HepG2 (cell line): Measurements from ENCODE around the gene DNAJC7. TPM values are rescaled to one million over a fixed set of nuclear protein-coding genes. Genes with fewer than 3 reads are reported as not detected.
A peak's percentile ranks its signal among the peaks of the same experiment; 100 is the strongest.

Experiments
- EED ChIP-seq: sonication (generic); formaldehyde crosslinking; IDR thresholded peaks from 2 replicates; pipeline ENCODE4 v1.5.0; 2020; ENCODE audit warnings: mild to moderate bottlenecking, missing genetic modification reagents
- FOSL1 ChIP-seq: sonication (generic); formaldehyde crosslinking; IDR thresholded peaks from 2 replicates; pipeline ENCODE4 v1.9.0; 2021; ENCODE audit warnings: missing genetic modification reagents, borderline replicate concordance
- GABPB1 ChIP-seq: IDR thresholded peaks from 2 replicates; pipeline ENCODE4 v1.6.1; 2016; ENCODE audit warnings: mild to moderate bottlenecking, missing genetic modification reagents, moderate library complexity, missing compliant biosample characterization
- HMGXB3 ChIP-seq: sonication (generic); formaldehyde crosslinking; IDR thresholded peaks from 2 replicates; pipeline ENCODE4 v1.4.0; 2020; ENCODE audit warnings: missing genetic modification reagents, borderline replicate concordance
- IRF2 ChIP-seq: IDR thresholded peaks from 2 replicates; pipeline ENCODE4 v1.6.1; 2018; ENCODE audit warnings: missing genetic modification reagents, missing compliant biosample characterization
- MTF1 ChIP-seq: sonication (generic); formaldehyde crosslinking; IDR thresholded peaks from 2 replicates; pipeline ENCODE4 v1.5.0; 2020; ENCODE audit warnings: missing genetic modification reagents
- SNAI1 ChIP-seq: sonication (generic); formaldehyde crosslinking; IDR thresholded peaks from 2 replicates; pipeline ENCODE4 v1.5.0; 2020; ENCODE audit warnings: mild to moderate bottlenecking, missing genetic modification reagents, borderline replicate concordance
- TCF7 ChIP-seq: sonication (generic); IDR thresholded peaks from 2 replicates; pipeline ENCODE4 v1.6.1; 2016; ENCODE audit warnings: antibody characterized with exemption, low read depth
- TGIF2 ChIP-seq: IDR thresholded peaks from 2 replicates; pipeline ENCODE4 v1.6.1; 2016; ENCODE audit warnings: control low read depth, missing compliant biosample characterization
- ZBTB25 ChIP-seq: IDR thresholded peaks from 2 replicates; pipeline ENCODE4 v1.6.1; 2018; ENCODE audit warnings: missing genetic modification reagents
- ZIK1 ChIP-seq: sonication (generic); formaldehyde crosslinking; IDR thresholded peaks from 2 replicates; pipeline ENCODE4 v1.5.0; 2020; ENCODE audit warnings: mild to moderate bottlenecking, low read depth, missing genetic modification reagents, borderline replicate concordance
- ZNF18 ChIP-seq: sonication (generic); formaldehyde crosslinking; IDR thresholded peaks from 2 replicates; pipeline ENCODE4 v1.8.0; 2022; ENCODE audit warnings: mild to moderate bottlenecking, missing genetic modification reagents; ENCODE audit not compliant: insufficient replicate concordance
- ZNF687 ChIP-seq: sonication (generic); formaldehyde crosslinking; IDR thresholded peaks from 2 replicates; pipeline ENCODE4 v1.5.1; 2020; ENCODE audit warnings: mild to moderate bottlenecking, missing genetic modification reagents, moderate library complexity
- ZNF761 ChIP-seq: sonication (generic); formaldehyde crosslinking; conservative IDR thresholded peaks from 2 replicates; pipeline ENCODE4 v1.4.0; 2020; ENCODE audit warnings: mild to moderate bottlenecking, missing genetic modification reagents
- ZSCAN21 ChIP-seq: sonication (generic); formaldehyde crosslinking; IDR thresholded peaks from 2 replicates; pipeline ENCODE4 v1.8.0; 2022; ENCODE audit warnings: mild to moderate bottlenecking, missing genetic modification reagents, moderate library complexity, borderline replicate concordance
- polyA plus RNA-seq, 8 experiments: library from polyadenylated mRNA; depleted of rRNA in 3 of 8; stranded (reverse) in 7 of 8; unstranded in 1 of 8; fragments of >200 nt; fragmentation: Illumina TruSeq in 4 of 8; extraction: Trizol in 4 of 8; gene quantifications; 2 replicates each; pipeline versions ENCODE4 v1.2.1 to v1.2.3, GENCODE V29; 2011 to 2016; ENCODE audit warnings: low read depth in 4 of 8, missing spikeins in 1 of 8, mixed read lengths in 1 of 8; ENCODE audit not compliant: insufficient read depth in 1 of 8
- total RNA-seq, 5 experiments: library from RNA; depleted of rRNA; stranded (reverse); fragments of >200 nt; fragmentation: Illumina TruSeq; extraction: Trizol; gene quantifications; 2 replicates each; pipeline ENCODE4 v1.2.3, GENCODE V29; 2016; ENCODE audit warnings: low read depth in 1 of 5
- TF ChIP-seq, protein P1 (sequence below): IDR thresholded peaks from 2 replicates; pipeline ENCODE4 v1.6.1; 2016; ENCODE audit warnings: low read depth, borderline replicate concordance

Gene DNAJC7
- total and polyA plus RNA-seq, 2 of the 13 experiments (the other 11 are each of a cell fraction or from before 2014, with no cell fraction given): 47.7 to 132 TPM

GRCh38 chr17:42019509-42020404, 2.5 kb upstream of the DNAJC7 start, which contains the start of gene NKIRAS2 (continued):
- TF ChIP-seq ZNF18 (CRISPR knock-in tag) (peak; percentile 37), ZSCAN21 (CRISPR knock-in tag) (peak; percentile 82; the same call in 1 of the 2 replicates), FOSL1 (CRISPR knock-in tag) (no peak), TGIF2 (CRISPR knock-in tag) (peak; percentile 38; the same call in 1 of the 2 replicates), IRF2 (CRISPR knock-in tag) (peak; percentile 96), ZBTB25 (CRISPR knock-in tag) (peak; percentile 100), SNAI1 (CRISPR knock-in tag) (0 out of 2 replicates have a peak, but pooled peaks have one; percentile 30), ZNF687 (peak; percentile 90), MTF1 (CRISPR knock-in tag) (no peak), TCF7 (no peak), ZNF761 (CRISPR knock-in tag) (peak; percentile 70; the same call in 1 of the 2 replicates), HMGXB3 (CRISPR knock-in tag) (peak; percentile 93; the same call in 1 of the 2 replicates), EED (CRISPR knock-in tag) (peak; percentile 76; the same call in 1 of the 2 replicates), ZIK1 (CRISPR knock-in tag) (no peak; the same call in 1 of the 2 replicates), GABPB1 (peak; percentile 99)
- TF ChIP-seq, protein P1, sequence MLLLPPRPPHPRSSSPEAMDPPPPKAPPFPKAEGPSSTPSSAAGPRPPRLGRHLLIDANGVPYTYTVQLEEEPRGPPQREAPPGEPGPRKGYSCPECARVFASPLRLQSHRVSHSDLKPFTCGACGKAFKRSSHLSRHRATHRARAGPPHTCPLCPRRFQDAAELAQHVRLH (CRISPR knock-in tag): peak; percentile 98
